ENCODE measurements around the gene TLR2. TPM values are rescaled to one million over a fixed set of nuclear protein-coding genes. Genes with fewer than 3 reads are reported as not detected.

Gene TLR2
- total RNA-seq, 1 experiment from 2014 or later: 1.1 TPM

DNA sequence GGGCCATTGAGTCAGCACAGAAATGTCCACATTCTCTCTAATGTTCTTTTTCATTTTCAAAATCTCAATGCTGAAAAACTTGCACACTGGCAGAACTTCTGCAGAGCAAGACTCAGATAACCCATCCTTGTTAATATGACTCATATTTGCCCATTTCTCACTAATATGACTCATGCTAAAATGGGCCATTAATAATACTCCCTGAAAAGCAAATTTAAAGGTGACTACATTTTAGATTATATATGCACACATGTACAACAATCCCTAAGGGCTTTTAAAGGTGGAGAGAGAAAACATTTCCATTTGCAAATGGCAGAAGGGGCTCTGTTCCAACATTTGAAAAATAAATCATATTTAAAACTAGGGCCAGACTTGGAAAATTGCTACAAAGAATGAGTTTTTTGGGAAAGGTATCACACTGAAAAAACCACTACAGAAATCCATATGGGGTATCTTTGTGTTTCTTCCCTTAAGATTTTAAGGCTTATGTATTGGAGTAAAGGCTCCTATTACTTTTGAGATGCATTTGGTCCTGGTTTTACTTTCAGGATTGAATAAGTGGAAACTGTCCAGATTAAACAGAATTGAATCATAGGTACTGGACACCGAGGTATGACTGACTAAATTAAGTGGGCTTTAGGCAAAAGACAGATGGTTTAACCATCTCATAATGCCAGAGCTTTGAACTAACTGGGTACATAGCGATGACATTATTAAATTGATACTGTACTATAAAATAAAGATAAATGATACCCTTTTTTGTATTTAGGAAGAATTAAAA lies 30.0 kb downstream of the TLR2 start:
- no peaks in the 10 kb centered on the region for H3K27me3 ChIP-seq (replicated peaks; ENCODE audit: insufficient read depth, low read depth, low read length, poor library complexity)
- H3K4me1 ChIP-seq (ENCODE audit: insufficient read depth, low read length, poor library complexity, severe bottlenecking): no peaks in the 10 kb centered on the region
- TF ChIP-seq EZH2 (IDR thresholded peaks at IDR 0.05; ENCODE audit: borderline replicate concordance, low read depth, low read length, poor library complexity, severe bottlenecking): no peak
- TF ChIP-seq, protein P1, sequence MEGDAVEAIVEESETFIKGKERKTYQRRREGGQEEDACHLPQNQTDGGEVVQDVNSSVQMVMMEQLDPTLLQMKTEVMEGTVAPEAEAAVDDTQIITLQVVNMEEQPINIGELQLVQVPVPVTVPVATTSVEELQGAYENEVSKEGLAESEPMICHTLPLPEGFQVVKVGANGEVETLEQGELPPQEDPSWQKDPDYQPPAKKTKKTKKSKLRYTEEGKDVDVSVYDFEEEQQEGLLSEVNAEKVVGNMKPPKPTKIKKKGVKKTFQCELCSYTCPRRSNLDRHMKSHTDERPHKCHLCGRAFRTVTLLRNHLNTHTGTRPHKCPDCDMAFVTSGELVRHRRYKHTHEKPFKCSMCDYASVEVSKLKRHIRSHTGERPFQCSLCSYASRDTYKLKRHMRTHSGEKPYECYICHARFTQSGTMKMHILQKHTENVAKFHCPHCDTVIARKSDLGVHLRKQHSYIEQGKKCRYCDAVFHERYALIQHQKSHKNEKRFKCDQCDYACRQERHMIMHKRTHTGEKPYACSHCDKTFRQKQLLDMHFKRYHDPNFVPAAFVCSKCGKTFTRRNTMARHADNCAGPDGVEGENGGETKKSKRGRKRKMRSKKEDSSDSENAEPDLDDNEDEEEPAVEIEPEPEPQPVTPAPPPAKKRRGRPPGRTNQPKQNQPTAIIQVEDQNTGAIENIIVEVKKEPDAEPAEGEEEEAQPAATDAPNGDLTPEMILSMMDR (conservative IDR thresholded peaks at IDR 0.05; ENCODE audit: low read depth, low read length): no peak
- H3K9me3 ChIP-seq (ENCODE audit: low read depth, low read length, poor library complexity, severe bottlenecking): no peaks in the 10 kb centered on the region
- no peak overlapping the region for H3K27ac ChIP-seq (ENCODE audit: low read depth, low read length, poor library complexity, severe bottlenecking)
- CTCF ChIA-PET: no interaction called here
- intact Hi-C loops (cut with micrococcal nuclease; ENCODE audit: unreplicated experiment): no loop called here
- H3K4me3 ChIP-seq (ENCODE audit: low read depth, low read length, poor library complexity, severe bottlenecking): no peak overlapping the region
- POLR2A ChIA-PET (ENCODE audit: low non-redundant PET): no interaction called here
- DNase-seq (ENCODE audit: low spot score): no peak
- no peaks in the 10 kb centered on the region for H3K36me3 ChIP-seq (ENCODE audit: insufficient read depth, low read length, poor library complexity, severe bottlenecking)
- no TSS peak for BruUV-seq (replicated peaks)

DNA sequence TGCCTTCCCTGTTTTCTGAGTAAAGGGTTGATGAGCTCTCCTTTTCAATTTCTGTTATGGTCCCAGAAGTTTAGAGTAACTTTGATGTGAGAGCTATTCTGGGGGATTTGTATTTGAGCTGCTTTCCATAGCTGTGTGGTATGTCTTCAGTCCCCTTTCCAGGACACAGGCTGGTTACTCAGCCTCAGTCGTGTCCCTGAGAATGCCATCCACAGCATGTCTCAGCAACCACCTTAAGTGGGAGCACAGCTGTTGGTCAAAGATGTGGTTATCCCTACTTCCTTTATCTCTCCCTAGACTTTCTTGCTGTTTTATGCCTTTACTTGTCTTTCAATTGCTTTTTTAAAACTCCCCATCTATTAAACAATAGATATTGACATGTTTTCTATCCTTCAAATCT lies 38.0 kb downstream of the TLR2 start:
- Histone ChIP-seq H3K36me3 (ENCODE audit: insufficient read depth, low read length, poor library complexity, severe bottlenecking) (no peaks in the 10 kb centered on the region), H3K27ac (ENCODE audit: low read depth, low read length, poor library complexity, severe bottlenecking) (no peak overlapping the region), H3K27me3 (replicated peaks; ENCODE audit: insufficient read depth, low read depth, low read length, poor library complexity) (no peaks in the 10 kb centered on the region), H3K4me1 (ENCODE audit: insufficient read depth, low read length, poor library complexity, severe bottlenecking) (no peaks in the 10 kb centered on the region), H3K4me3 (ENCODE audit: low read depth, low read length, poor library complexity, severe bottlenecking) (no peak overlapping the region), H3K9me3 (ENCODE audit: low read depth, low read length, poor library complexity, severe bottlenecking) (no peaks in the 10 kb centered on the region)
- TF ChIP-seq, protein P1 (conservative IDR thresholded peaks at IDR 0.05; ENCODE audit: low read depth, low read length): no peak
- TF ChIP-seq EZH2 (IDR thresholded peaks at IDR 0.05; ENCODE audit: borderline replicate concordance, low read depth, low read length, poor library complexity, severe bottlenecking): no peak
- DNase-seq (ENCODE audit: low spot score): no peak
- intact Hi-C loops (cut with micrococcal nuclease; ENCODE audit: unreplicated experiment): no loop called here
- ChIA-PET CTCF (interaction anchor here (0.6 kb wide), 1 partner anchor 225 kb away, joined by 6 read pairs; no protein-coding TSS in a partner anchor), POLR2A (ENCODE audit: low non-redundant PET) (no interaction called here)
- no TSS peak for BruUV-seq (replicated peaks)

DNA sequence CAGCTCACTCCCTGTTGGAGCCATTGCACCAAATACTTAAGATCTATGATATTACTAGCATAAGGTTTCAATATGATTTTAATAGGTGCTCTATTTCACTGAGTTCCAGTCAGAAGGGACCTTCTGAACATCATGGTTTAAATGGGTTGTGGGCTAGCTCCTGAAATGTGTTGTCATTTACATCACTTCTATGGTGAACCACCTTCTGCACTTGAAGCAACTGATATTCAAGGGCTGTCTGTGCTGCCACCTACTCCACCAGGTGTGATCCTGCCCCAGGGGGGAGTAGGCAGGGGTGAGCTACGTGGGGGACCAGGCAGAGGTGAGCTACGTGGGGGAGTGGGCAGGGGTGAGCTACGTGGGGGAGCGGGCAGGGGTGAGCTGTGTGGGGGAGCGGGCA lies 40.5 kb downstream of the TLR2 start:
- H3K36me3 ChIP-seq (ENCODE audit: insufficient read depth, low read length, poor library complexity, severe bottlenecking): no peaks in the 10 kb centered on the region
- ChIA-PET POLR2A (ENCODE audit: low non-redundant PET) (no interaction called here), CTCF (no interaction called here)
- no peak for TF ChIP-seq EZH2 (IDR thresholded peaks at IDR 0.05; ENCODE audit: borderline replicate concordance, low read depth, low read length, poor library complexity, severe bottlenecking)
- TF ChIP-seq, protein P1 (conservative IDR thresholded peaks at IDR 0.05; ENCODE audit: low read depth, low read length): no peak
- DNase-seq (ENCODE audit: low spot score): no peak
- intact Hi-C loops (cut with micrococcal nuclease; ENCODE audit: unreplicated experiment): no loop called here
- H3K9me3 ChIP-seq (ENCODE audit: low read depth, low read length, poor library complexity, severe bottlenecking): no peaks in the 10 kb centered on the region
- BruUV-seq (replicated peaks): no TSS peak
- no peak overlapping the region for H3K4me3 ChIP-seq (ENCODE audit: low read depth, low read length, poor library complexity, severe bottlenecking)
- H3K27ac ChIP-seq (ENCODE audit: low read depth, low read length, poor library complexity, severe bottlenecking): no peak overlapping the region
- no peaks in the 10 kb centered on the region for H3K27me3 ChIP-seq (replicated peaks; ENCODE audit: insufficient read depth, low read depth, low read length, poor library complexity)
- H3K4me1 ChIP-seq (ENCODE audit: insufficient read depth, low read length, poor library complexity, severe bottlenecking): no peaks in the 10 kb centered on the region
